ENCODE measurements around the gene FAM131C.

Gene FAM131C

DNA sequence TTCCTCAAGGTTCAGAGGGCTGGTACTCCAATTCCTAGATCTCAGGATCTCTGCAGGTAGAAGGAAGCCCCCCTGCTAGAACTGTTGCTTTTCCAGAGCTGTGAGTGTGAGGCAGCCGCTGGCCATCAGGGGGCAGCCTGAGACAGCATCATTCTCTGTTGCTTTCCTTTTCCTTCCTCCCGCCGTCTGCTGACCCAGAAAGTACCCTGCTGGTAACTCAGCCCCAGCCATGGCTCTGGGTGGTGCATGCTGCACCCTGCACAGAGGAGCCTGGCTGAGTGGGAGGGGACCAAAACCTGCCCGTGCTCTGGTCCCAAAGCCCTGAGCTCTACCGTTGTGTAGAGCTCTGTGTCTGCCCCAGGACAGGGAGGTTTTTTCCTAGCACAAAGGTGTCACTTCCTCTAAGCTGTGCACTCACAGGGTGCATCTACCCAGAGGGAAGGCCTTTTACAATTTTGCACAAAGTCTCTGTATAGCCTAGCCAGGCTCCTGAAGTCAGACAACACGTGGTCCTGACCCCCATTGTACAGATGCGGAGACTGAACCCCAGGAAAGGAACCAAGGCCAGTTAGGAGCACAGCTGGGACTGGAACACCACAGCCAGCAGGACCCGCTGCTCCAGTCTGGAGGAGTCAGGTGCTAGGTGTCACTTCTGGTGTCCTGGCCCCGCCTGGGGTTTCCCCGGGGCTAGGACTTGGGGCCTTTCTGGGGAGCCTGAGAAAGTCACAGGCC, 5.6 kb upstream of the FAM131C start:
- Histone ChIP-seq H3K36me3 (ENCODE audit: insufficient read depth, low read length) (no peaks in the 10 kb centered on the region), H2AFZ (ENCODE audit: low read depth, low read length) (peak overlapping the region; percentile 46), H3K4me3 (ENCODE audit: low read length) (no peak overlapping the region), H3K27me3 (ENCODE audit: insufficient read depth, low read length) (peaks cover 13% of the 10 kb centered on the region), H3K9me3 (ENCODE audit: low read length) (no peaks in the 10 kb centered on the region), H3K4me1 (ENCODE audit: insufficient read depth, low read length) (peaks cover 2% of the 10 kb centered on the region)

DNA sequence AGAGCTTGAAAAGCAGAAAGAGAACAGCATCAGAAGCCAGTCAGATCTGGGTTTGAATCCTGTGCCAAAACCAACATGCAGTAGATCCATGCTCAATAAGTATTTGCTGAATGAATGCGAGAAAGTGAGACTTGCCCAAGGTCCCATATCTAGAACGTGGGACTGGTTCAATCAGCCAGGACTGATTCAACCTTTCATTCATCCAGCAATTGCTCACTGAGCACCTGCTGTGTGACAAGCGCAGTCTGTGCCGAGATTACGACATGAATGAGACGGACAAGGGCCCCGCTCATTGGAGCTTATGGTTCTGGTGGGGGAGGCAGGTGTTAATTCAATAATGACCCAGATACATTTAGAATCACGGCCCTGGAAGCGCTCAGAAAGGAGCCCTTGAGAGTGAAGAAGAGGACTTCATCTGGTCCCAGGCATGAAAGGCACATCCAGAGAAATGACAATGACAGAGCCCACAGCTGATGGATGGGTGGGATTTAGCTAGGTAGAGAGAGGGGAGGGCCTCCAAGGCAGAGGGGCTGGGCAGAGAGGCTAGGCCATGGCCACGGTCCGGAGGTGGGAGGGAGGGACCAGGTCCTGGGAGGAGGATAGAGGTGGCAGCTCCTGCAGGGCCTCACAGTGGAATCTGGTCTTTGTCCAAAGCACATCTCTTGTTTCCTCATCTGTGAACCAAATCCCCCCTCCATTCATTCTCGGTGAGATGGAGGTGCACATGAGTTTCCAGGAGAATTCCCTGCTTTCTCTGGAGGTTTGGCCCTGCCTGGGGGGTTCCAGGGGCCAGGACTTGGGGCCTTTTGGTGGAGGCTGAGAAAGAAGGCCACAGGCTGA, 4.2 kb upstream of the FAM131C start:
- no peaks in the 10 kb centered on the region for H3K9me3 ChIP-seq (ENCODE audit: low read length)
- peaks cover 13% of the 10 kb centered on the region for H3K4me1 ChIP-seq (ENCODE audit: insufficient read depth, low read length)
- H2AFZ ChIP-seq (ENCODE audit: low read depth, low read length): no peak overlapping the region
- no peaks in the 10 kb centered on the region for H3K36me3 ChIP-seq (ENCODE audit: insufficient read depth, low read length)
- H3K4me3 ChIP-seq (ENCODE audit: low read length): no peak overlapping the region
- H3K27me3 ChIP-seq (ENCODE audit: insufficient read depth, low read length): peaks cover 18% of the 10 kb centered on the region

DNA sequence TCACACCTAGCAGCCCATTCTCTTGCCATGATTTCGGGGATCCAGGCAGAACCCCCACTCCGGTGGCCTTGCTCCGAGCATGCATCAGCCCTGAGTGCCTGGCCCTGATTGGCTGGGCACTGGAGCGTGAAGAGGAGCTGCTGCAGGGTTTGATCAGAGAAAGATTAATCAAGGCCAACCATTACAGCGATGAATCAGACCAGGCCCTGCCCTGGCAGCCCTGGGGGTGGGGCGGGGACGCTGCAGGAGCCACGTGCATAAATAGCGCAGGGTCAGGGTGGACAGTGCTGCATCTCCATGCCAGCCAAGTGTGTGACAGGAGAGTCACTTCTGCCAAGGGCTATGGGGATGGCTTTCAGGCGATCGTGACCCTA, 3.4 kb upstream of the FAM131C start:
- H3K4me3 ChIP-seq (ENCODE audit: low read length): no peak overlapping the region
- H3K4me1 ChIP-seq (ENCODE audit: insufficient read depth, low read length): peaks cover 16% of the 10 kb centered on the region
- H3K27me3 ChIP-seq (ENCODE audit: insufficient read depth, low read length): peaks cover 25% of the 10 kb centered on the region
- no peaks in the 10 kb centered on the region for H3K36me3 ChIP-seq (ENCODE audit: insufficient read depth, low read length)
- H3K9me3 ChIP-seq (ENCODE audit: low read length): no peaks in the 10 kb centered on the region
- H2AFZ ChIP-seq (ENCODE audit: low read depth, low read length): no peak overlapping the region

DNA sequence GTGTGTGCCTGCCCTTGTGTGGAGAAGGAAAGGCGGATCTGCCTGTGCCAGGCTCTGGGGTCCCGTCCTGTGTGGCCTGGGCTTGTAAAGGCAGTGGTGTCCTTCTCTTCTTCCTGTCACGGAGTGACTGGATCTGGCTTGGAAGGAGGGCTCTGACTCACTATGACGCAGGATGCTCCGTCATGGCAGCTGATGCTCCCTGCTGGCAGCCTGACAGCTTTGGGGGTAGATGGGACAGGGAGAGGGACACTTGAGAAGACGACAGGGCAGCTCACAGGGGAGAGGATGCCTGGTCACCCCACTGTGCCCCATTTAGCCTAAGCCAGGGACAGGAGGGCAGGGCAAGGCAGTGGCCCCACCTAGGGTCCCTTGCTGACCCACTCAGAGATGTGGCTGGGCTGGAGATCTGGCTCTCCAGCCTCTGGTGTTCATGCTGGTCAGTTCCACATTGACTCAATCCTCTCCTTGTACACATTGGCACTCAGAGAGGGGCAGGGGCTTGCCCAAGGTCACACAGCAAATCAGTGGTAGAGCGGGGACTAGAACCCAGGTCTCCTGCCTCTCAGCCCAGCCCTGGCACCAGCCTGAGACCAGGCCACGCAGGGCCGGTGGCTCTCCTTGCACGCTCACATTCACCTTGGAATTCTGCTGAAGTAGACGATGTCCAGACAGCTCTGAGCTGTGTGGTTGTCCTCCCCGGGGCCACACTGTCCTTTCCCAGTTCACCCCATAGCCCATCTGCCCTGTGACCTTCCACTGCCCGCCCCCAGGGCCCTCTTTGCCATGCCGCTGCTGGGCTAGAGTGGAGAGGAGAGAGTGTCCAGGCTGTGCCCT, 2.8 kb upstream of the FAM131C start:
- no peak overlapping the region for H2AFZ ChIP-seq (ENCODE audit: low read depth, low read length)
- H3K9me3 ChIP-seq (ENCODE audit: low read length): no peaks in the 10 kb centered on the region
- no peak overlapping the region for H3K4me3 ChIP-seq (ENCODE audit: low read length)
- H3K27me3 ChIP-seq (ENCODE audit: insufficient read depth, low read length): peaks cover 28% of the 10 kb centered on the region
- H3K4me1 ChIP-seq (ENCODE audit: insufficient read depth, low read length): peaks cover 16% of the 10 kb centered on the region
- H3K36me3 ChIP-seq (ENCODE audit: insufficient read depth, low read length): no peaks in the 10 kb centered on the region

DNA sequence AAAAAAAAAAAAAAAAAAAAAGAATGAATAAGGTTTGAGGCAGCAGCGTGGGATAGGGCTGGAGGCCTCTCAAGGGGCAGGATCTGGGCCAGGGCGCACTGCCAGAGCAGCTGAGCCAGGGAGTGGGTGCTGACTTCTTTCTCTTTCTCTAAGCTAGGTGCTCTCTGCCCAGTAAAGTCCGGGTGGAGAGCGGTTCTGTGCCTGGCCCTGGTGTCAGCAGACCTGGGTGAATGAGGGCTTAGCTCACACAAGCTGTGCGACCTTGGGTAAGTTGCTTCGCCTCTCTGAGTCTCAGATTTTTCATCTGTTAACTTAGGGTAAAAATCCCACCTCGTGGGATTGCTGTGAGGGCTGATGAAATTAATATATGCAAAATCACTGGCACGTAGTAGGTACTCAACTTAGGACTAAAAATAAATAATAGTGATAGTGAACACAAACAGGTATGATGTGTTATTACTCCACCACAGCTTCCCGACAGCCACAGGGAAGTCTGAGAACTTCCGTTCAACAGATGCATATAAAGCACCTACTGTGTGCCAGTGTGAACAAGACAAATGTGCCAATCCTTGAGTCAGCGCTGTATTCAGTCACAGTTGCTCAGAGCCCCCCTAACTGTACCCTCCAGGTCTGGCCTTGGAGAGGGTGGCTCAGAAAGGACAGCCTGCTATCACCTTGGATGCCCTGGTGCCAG, 2.0 kb upstream of the FAM131C start:
- H3K4me1 ChIP-seq (ENCODE audit: insufficient read depth, low read length): peaks cover 16% of the 10 kb centered on the region
- H3K4me3 ChIP-seq (ENCODE audit: low read length): no peak overlapping the region
- no peaks in the 10 kb centered on the region for H3K9me3 ChIP-seq (ENCODE audit: low read length)
- no peaks in the 10 kb centered on the region for H3K36me3 ChIP-seq (ENCODE audit: insufficient read depth, low read length)
- H3K27me3 ChIP-seq (ENCODE audit: insufficient read depth, low read length): peaks cover 28% of the 10 kb centered on the region
- H2AFZ ChIP-seq (ENCODE audit: low read depth, low read length): no peak overlapping the region

DNA sequence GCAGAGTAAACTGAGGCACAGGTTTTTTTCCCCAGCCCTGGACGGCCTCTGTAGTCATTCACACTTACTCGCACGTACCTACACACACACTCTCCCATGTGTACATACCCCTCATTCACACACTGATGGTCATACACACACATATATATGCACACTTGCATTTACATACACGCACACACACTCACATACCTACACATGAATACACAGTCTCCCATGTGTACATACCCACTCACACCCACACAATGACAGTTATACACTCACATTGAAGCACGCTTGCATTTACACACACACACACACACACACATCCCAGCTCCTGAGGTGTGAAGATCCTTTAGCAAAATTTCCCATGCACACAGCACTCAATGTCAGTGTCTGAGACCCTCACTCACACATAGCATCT, 766 bp upstream of the FAM131C start:
- Histone ChIP-seq H3K36me3 (ENCODE audit: insufficient read depth, low read length) (no peaks in the 10 kb centered on the region), H3K27me3 (ENCODE audit: insufficient read depth, low read length) (peaks cover 28% of the 10 kb centered on the region), H3K4me1 (ENCODE audit: insufficient read depth, low read length) (peaks cover 16% of the 10 kb centered on the region), H3K4me3 (ENCODE audit: low read length) (no peak overlapping the region), H2AFZ (ENCODE audit: low read depth, low read length) (no peak overlapping the region), H3K9me3 (ENCODE audit: low read length) (no peaks in the 10 kb centered on the region)

DNA sequence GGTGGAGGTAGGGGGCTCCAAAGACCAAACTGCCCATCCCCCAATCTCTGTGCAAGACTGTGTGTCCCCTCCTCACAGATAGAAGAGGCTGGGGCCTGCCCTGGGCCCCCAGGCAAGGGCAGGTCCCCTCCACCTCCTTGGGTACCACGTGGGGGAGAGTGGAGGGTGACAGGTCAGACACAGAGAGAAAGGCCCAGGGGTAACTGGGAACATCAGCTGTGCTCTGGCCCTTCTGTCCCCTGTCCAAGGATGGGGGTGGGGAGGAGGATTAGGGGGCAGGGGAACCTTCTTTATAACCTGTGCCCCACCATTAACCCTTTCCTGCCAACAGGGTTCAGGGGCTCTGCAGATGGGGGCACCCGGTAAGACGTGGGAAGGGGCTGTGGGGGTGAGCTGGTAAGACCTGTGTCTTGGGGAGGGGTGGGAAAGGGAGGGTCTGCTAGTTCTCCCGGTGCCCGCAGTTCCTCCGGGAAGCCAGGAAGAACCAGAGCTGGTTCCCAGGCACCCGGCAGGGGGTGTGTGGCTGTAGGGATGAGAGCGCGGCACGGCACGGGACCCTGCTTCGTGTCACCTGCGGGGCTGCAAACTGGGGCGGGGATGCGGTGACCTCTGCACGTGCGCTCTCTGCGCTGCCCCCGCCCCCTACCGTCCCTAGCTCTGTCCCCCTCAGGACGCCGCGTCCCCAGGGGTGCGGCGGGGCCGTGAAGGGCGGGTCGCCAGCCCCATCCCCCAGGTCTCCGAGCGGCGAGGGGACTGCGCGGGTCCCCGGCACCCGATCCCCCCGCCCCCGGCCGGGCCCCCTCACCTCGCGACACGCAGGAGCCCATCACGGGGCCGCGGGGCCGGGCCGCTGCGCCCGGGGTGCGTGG, 601 bp downstream of the FAM131C start:
- Histone ChIP-seq H3K4me3 (ENCODE audit: low read length) (peak overlapping the region; percentile 24), H3K4me1 (ENCODE audit: insufficient read depth, low read length) (peaks cover 25% of the 10 kb centered on the region), H2AFZ (ENCODE audit: low read depth, low read length) (peak overlapping the region; percentile 22), H3K36me3 (ENCODE audit: insufficient read depth, low read length) (no peaks in the 10 kb centered on the region), H3K27me3 (ENCODE audit: insufficient read depth, low read length) (peaks cover 28% of the 10 kb centered on the region), H3K9me3 (ENCODE audit: low read length) (no peaks in the 10 kb centered on the region)

DNA sequence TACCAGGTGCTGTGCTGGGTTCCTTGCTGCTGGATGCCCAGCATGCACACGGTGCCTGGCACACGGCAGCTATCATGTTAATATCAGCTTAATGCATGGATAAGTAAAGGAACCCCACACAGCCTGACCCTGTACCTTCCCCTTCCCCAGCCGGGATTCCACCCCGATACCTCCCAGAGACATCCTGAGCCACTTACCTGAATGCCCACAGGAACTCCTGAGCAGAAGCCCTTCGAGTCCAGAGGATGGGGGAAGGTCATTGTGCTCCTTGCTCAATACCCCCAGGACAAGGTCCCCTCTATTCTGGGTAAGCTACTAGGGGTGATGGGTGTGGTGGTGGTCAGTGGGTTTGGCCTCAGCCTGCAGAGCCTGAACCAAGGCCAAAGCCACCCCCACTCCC, 1.4 kb downstream of the FAM131C start:
- Histone ChIP-seq H3K9me3 (ENCODE audit: low read length) (no peaks in the 10 kb centered on the region), H3K27me3 (ENCODE audit: insufficient read depth, low read length) (peaks cover 28% of the 10 kb centered on the region), H3K4me1 (ENCODE audit: insufficient read depth, low read length) (peaks cover 33% of the 10 kb centered on the region), H3K4me3 (ENCODE audit: low read length) (no peak overlapping the region), H3K36me3 (ENCODE audit: insufficient read depth, low read length) (no peaks in the 10 kb centered on the region), H2AFZ (ENCODE audit: low read depth, low read length) (no peak overlapping the region)

DNA sequence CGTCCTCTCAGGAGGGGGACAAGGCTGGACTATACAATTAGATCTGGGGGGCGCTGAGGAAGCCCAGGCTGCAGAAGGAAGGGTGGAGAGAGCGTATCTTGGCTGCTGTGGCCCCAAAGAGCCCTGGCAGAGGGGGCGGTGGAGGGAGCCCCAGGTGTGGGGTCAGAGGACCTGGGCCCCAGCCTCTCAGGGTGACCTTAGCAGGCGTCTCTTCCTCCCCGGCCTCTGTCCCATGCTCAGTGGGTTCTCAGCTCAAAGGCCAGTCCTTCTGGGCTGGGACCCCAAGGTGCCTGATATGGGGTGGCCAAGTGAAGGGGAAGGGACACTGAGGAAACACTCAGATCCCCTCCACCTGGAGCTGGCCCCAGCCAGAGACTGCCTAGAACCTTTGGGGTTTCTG, 1.8 kb downstream of the FAM131C start:
- Histone ChIP-seq H3K4me3 (ENCODE audit: low read length) (no peak overlapping the region), H3K9me3 (ENCODE audit: low read length) (no peaks in the 10 kb centered on the region), H3K36me3 (ENCODE audit: insufficient read depth, low read length) (no peaks in the 10 kb centered on the region), H3K27me3 (ENCODE audit: insufficient read depth, low read length) (peaks cover 26% of the 10 kb centered on the region), H2AFZ (ENCODE audit: low read depth, low read length) (no peak overlapping the region), H3K4me1 (ENCODE audit: insufficient read depth, low read length) (peaks cover 37% of the 10 kb centered on the region)

DNA sequence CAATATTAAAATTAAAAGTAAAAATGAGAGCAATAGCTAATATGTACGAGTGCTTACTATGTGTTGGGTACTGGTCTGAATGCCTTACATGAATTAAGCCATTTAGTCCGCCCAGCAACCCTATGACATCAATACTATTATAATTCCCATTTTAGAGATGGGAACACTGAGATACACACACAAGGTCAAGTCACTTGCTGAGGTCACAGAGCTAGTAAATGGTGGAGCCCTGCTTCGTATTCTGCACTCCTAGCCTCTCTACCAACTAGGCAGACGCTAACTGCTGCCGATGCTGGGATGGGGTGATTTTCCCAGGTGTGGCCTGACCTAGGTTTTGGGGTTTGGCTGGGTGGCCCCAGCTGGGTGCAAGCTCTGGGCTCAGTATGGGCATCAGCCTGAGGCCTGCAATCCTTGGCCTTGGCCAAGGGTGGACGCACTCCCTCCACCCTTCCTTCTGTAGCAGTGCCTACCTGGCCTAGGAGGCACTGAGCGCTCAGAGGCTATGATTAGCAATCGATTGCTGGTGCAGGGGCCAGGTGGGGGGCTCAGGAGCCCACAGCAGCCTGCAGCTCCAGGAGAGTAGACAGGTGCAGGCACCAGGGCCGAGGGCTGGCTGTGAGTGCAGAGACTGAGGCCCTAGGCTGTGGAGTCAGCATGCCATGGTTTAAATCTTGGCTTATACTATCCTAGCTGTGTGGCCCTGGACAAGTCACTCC, 2.7 kb downstream of the FAM131C start:
- Histone ChIP-seq H3K27me3 (ENCODE audit: insufficient read depth, low read length) (peaks cover 19% of the 10 kb centered on the region), H3K9me3 (ENCODE audit: low read length) (no peaks in the 10 kb centered on the region), H2AFZ (ENCODE audit: low read depth, low read length) (no peak overlapping the region), H3K4me3 (ENCODE audit: low read length) (no peak overlapping the region), H3K4me1 (ENCODE audit: insufficient read depth, low read length) (peaks cover 37% of the 10 kb centered on the region), H3K36me3 (ENCODE audit: insufficient read depth, low read length) (no peaks in the 10 kb centered on the region)

DNA sequence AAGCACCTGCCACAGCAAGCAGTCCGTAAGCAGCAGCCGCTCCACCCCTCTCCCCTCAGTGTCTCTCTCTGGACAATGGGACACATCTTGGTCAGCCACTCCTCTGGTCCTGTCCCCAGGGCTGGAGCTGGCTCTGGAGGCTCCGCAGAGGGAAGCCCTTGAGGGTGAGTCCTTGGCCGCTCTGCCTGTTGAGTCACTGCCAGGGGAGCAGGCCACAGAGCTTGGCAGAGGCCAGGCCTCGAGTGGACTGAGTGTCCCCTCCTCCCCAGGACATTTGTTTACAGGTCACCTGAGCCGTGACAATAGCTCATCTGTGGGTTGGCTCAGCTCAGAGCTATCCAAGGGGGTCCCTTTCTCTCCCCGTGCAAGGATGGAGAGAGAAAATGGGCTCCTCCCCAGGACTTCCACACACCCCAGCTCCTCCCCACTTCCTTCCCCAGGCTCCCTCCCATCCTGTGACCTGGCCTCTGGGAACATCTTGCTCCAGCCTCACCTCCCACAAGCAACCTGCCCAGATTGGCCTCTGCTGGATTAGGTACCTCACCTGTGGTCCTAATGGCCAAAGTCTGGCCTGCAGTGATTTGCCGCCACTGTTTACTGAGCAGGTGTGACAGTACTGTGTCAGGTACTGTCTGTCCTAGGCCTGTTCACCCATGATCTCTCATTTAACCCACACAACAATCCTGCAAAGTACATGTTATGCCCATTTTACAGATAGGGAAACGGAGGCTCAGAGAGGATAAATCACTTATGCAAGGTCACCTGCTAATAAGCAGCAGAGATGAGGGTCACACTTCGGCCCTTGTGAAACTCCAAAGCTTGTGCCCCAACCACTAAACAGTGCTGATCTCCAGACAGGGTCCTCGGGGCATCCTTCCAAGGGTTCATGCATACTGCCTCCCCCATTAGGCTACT, 4.8 kb downstream of the FAM131C start:
- Histone ChIP-seq H3K4me1 (ENCODE audit: insufficient read depth, low read length) (peaks cover 37% of the 10 kb centered on the region), H2AFZ (ENCODE audit: low read depth, low read length) (no peak overlapping the region), H3K27me3 (ENCODE audit: insufficient read depth, low read length) (peaks cover 19% of the 10 kb centered on the region), H3K36me3 (ENCODE audit: insufficient read depth, low read length) (no peaks in the 10 kb centered on the region), H3K4me3 (ENCODE audit: low read length) (no peak overlapping the region), H3K9me3 (ENCODE audit: low read length) (no peaks in the 10 kb centered on the region)

All from neuron (in vitro differentiated cells).